ENCODE data around the gene ZFP90.

- TF ChIP-seq POLR2A (IDR thresholded peaks at IDR 0.05; ENCODE audit: low read depth, low read length) (no peak), POLR2AphosphoS5 (IDR thresholded peaks at IDR 0.05; ENCODE audit: low read depth, low read length) (no peak), TAF1 (IDR thresholded peaks at IDR 0.05; ENCODE audit: low read depth, low read length) (no peak), PAX5 (IDR thresholded peaks at IDR 0.05; ENCODE audit: insufficient read depth, low read length, severe bottlenecking) (no peak)
Observed at GRCh38 chr16:68517606-68518166, 21.4 kb upstream of the ZFP90 start.

Data from GM12891 (cell line).